HepG2 (cell line): Measurements from ENCODE around the gene KANK3. TPM values are rescaled to one million over a fixed set of nuclear protein-coding genes. Genes with fewer than 3 reads are reported as not detected.
A peak's percentile ranks its signal among the peaks of the same experiment; 100 is the strongest.

Source experiments
- ATF1 ChIP-seq: IDR thresholded peaks from 2 replicates; pipeline ENCODE4 v1.6.1; 2016; ENCODE audit warnings: mild to moderate bottlenecking, control low read depth
- CBX5 ChIP-seq: sonication (generic); formaldehyde crosslinking; IDR thresholded peaks from 2 replicates; pipeline ENCODE4 v1.4.0; 2020; ENCODE audit warnings: missing genetic modification reagents, borderline replicate concordance
- HNRNPUL1 ChIP-seq: fragments of 200-400 bp; formaldehyde crosslinking; IDR thresholded peaks from 2 replicates; pipeline ENCODE4 v1.6.1; 2017; ENCODE audit warnings: low read depth, mild to moderate bottlenecking, low read length, moderate library complexity
- JUND ChIP-seq: sonication (generic); formaldehyde crosslinking; IDR thresholded peaks from 2 replicates; pipeline ENCODE4 v1.8.0; 2022; ENCODE audit warnings: mild to moderate bottlenecking, missing genetic modification reagents
- KDM1A ChIP-seq: IDR thresholded peaks from 2 replicates; pipeline ENCODE4 v1.6.1; 2016; ENCODE audit warnings: missing compliant biosample characterization
- NBN ChIP-seq: fragments of 450-650 bp; conservative IDR thresholded peaks from 2 replicates; pipeline ENCODE4 v1.6.1; 2017
- SMAD1 ChIP-seq: sonication (generic); formaldehyde crosslinking; IDR thresholded peaks from 2 replicates; pipeline ENCODE4 v1.4.0; 2020; ENCODE audit warnings: missing genetic modification reagents, low read depth, mild to moderate bottlenecking, borderline replicate concordance
- SOX5 ChIP-seq: IDR thresholded peaks from 2 replicates; pipeline ENCODE4 v1.6.1; 2016; ENCODE audit warnings: borderline replicate concordance
- TCF12 ChIP-seq, 2 experiments: fragments of 450-650 bp in 1 of 2; sonication (generic) in 1 of 2; formaldehyde crosslinking in 1 of 2; IDR thresholded peaks; 2 replicates each; pipeline versions ENCODE4 v1.6.1 to v1.8.0; 2017 to 2022; ENCODE audit warnings: antibody characterized with exemption in 1 of 2, mild to moderate bottlenecking in 1 of 2, missing genetic modification reagents in 1 of 2, moderate library complexity in 1 of 2
- ZMYM2 ChIP-seq: sonication (generic); formaldehyde crosslinking; IDR thresholded peaks from 2 replicates; pipeline ENCODE4 v1.8.0; 2022; ENCODE audit warnings: mild to moderate bottlenecking, missing genetic modification reagents
- ZNF230 ChIP-seq: sonication (generic); formaldehyde crosslinking; IDR thresholded peaks from 2 replicates; pipeline ENCODE4 v1.4.0; 2020; ENCODE audit warnings: mild to moderate bottlenecking, missing genetic modification reagents
- ZNF354B ChIP-seq: sonication (generic); formaldehyde crosslinking; IDR thresholded peaks from 2 replicates; pipeline ENCODE4 v1.8.0; 2022; ENCODE audit warnings: mild to moderate bottlenecking, missing genetic modification reagents
- polyA plus RNA-seq, 8 experiments: library from polyadenylated mRNA; depleted of rRNA in 3 of 8; stranded (reverse) in 7 of 8; unstranded in 1 of 8; fragments of >200 nt; fragmentation: Illumina TruSeq in 4 of 8; extraction: Trizol in 4 of 8; gene quantifications; 2 replicates each; pipeline versions ENCODE4 v1.2.1 to v1.2.3, GENCODE V29; 2011 to 2016; ENCODE audit warnings: low read depth in 4 of 8, missing spikeins in 1 of 8, mixed read lengths in 1 of 8; ENCODE audit not compliant: insufficient read depth in 1 of 8
- total RNA-seq, 5 experiments: library from RNA; depleted of rRNA; stranded (reverse); fragments of >200 nt; fragmentation: Illumina TruSeq; extraction: Trizol; gene quantifications; 2 replicates each; pipeline ENCODE4 v1.2.3, GENCODE V29; 2016; ENCODE audit warnings: low read depth in 1 of 5
- TF ChIP-seq, protein P1 (sequence below): sonication (generic); formaldehyde crosslinking; IDR thresholded peaks from 2 replicates; pipeline ENCODE4 v1.8.1; 2022; ENCODE audit warnings: low read depth, mild to moderate bottlenecking, missing genetic modification reagents
- TF ChIP-seq, protein P2 (sequence below): sonication (generic); formaldehyde crosslinking; IDR thresholded peaks from 2 replicates; pipeline ENCODE4 v1.4.0; 2020; ENCODE audit warnings: missing genetic modification reagents, borderline replicate concordance
- TF ChIP-seq, protein P3 (sequence below): sonication (generic); formaldehyde crosslinking; IDR thresholded peaks from 2 replicates; pipeline ENCODE4 v1.8.1; 2023; ENCODE audit warnings: mild to moderate bottlenecking, missing genetic modification reagents, borderline replicate concordance
- TF ChIP-seq, protein P4 (sequence below): sonication (generic); formaldehyde crosslinking; IDR thresholded peaks from 2 replicates; pipeline ENCODE4 v1.4.0; 2020; ENCODE audit warnings: missing genetic modification reagents

KANK3 gene
- total and polyA plus RNA-seq, 2 of the 13 experiments (the other 11 are each of a cell fraction or from before 2014, with no cell fraction given): 0.15 to 0.20 TPM

DNA sequence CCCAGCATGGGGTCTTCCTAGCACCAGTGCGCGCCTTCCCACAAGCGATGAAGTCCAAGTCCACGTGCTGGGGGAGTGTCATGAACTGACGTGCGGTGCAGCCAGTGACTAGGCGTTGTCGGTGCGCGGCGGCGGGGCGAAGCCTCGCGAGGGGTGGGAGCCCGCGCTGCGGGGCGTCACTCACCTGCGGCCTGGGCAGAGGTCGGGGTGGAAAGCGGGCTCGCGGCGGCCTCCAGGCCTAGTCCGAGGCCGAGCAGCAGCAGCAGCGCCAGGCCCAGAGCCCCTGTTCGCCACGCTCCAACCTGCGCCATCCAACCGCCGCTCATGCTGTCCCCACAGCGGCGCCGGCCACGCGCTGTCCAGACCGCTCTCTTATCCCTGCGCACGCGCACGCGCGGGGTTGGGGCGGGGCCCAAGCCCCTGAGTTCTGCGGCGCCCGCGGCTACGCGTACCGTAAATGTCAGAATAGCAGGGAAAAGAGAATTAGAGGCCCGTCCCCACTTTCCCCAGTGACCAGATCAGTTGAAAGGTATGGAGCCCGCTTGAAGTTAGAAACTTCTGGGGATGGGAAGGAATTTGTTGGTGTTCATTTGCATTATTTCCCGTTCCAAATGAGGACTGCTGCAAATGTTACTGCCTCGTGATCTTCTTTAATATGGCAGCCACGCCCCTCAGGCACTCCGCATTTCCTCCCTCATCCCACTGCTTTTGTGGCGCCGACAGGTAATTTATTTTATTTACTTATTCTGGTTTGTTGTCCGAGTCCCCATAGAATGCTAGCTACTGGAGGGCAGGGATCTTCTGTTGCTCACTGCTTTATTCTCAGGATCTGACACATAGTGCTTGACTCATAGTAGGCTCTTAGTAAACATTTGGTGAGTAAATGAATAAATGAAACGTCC lies 34.8 kb downstream of the KANK3 start, which contains the start of gene CD320 (continued):
- TF ChIP-seq, protein P1, sequence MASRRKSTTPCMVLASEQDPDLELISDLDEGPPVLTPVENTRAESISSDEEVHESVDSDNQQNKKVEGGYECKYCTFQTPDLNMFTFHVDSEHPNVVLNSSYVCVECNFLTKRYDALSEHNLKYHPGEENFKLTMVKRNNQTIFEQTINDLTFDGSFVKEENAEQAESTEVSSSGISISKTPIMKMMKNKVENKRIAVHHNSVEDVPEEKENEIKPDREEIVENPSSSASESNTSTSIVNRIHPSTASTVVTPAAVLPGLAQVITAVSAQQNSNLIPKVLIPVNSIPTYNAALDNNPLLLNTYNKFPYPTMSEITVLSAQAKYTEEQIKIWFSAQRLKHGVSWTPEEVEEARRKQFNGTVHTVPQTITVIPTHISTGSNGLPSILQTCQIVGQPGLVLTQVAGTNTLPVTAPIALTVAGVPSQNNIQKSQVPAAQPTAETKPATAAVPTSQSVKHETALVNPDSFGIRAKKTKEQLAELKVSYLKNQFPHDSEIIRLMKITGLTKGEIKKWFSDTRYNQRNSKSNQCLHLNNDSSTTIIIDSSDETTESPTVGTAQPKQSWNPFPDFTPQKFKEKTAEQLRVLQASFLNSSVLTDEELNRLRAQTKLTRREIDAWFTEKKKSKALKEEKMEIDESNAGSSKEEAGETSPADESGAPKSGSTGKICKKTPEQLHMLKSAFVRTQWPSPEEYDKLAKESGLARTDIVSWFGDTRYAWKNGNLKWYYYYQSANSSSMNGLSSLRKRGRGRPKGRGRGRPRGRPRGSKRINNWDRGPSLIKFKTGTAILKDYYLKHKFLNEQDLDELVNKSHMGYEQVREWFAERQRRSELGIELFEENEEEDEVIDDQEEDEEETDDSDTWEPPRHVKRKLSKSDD (CRISPR knock-in tag): peak; percentile 91; the same call in 1 of the 2 replicates
- TF ChIP-seq JUND (CRISPR knock-in tag): peak; percentile 69; the same call in 1 of the 2 replicates
- TF ChIP-seq, protein P2, sequence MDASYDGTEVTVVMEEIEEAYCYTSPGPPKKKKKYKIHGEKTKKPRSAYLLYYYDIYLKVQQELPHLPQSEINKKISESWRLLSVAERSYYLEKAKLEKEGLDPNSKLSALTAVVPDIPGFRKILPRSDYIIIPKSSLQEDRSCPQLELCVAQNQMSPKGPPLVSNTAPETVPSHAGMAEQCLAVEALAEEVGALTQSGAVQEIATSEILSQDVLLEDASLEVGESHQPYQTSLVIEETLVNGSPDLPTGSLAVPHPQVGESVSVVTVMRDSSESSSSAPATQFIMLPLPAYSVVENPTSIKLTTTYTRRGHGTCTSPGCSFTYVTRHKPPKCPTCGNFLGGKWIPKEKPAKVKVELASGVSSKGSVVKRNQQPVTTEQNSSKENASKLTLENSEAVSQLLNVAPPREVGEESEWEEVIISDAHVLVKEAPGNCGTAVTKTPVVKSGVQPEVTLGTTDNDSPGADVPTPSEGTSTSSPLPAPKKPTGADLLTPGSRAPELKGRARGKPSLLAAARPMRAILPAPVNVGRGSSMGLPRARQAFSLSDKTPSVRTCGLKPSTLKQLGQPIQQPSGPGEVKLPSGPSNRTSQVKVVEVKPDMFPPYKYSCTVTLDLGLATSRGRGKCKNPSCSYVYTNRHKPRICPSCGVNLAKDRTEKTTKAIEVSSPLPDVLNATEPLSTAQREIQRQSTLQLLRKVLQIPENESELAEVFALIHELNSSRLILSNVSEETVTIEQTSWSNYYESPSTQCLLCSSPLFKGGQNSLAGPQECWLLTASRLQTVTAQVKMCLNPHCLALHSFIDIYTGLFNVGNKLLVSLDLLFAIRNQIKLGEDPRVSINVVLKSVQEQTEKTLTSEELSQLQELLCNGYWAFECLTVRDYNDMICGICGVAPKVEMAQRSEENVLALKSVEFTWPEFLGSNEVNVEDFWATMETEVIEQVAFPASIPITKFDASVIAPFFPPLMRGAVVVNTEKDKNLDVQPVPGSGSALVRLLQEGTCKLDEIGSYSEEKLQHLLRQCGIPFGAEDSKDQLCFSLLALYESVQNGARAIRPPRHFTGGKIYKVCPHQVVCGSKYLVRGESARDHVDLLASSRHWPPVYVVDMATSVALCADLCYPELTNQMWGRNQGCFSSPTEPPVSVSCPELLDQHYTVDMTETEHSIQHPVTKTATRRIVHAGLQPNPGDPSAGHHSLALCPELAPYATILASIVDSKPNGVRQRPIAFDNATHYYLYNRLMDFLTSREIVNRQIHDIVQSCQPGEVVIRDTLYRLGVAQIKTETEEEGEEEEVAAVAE: no peak
- TF ChIP-seq ATF1: no peak
- no peak for TF ChIP-seq CBX5
- peak; percentile 87; the same call in 1 of the 2 replicates for TF ChIP-seq ZNF230
- no peak; the same call in 1 of the 2 replicates for TF ChIP-seq SMAD1 (CRISPR knock-in tag)
- TF ChIP-seq KDM1A (CRISPR knock-in tag): no peak
- TF ChIP-seq, protein P3, sequence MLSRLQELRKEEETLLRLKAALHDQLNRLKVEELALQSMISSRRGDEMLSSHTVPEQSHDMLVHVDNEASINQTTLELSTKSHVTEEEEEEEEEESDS (CRISPR knock-in tag): no peak
- peak; percentile 53; the same call in 1 of the 2 replicates for TF ChIP-seq SOX5 (CRISPR knock-in tag)
- TF ChIP-seq ZNF354B: 0 out of 2 replicates have a peak, but pooled peaks have one; percentile 45
- TF ChIP-seq TCF12 (IDR thresholded peaks at IDR 0.05): no peak
- TF ChIP-seq TCF12 (CRISPR knock-in tag; IDR thresholded peaks at IDR 0.05): peak; percentile 63; the same call in 1 of the 2 replicates
- TF ChIP-seq, protein P4, sequence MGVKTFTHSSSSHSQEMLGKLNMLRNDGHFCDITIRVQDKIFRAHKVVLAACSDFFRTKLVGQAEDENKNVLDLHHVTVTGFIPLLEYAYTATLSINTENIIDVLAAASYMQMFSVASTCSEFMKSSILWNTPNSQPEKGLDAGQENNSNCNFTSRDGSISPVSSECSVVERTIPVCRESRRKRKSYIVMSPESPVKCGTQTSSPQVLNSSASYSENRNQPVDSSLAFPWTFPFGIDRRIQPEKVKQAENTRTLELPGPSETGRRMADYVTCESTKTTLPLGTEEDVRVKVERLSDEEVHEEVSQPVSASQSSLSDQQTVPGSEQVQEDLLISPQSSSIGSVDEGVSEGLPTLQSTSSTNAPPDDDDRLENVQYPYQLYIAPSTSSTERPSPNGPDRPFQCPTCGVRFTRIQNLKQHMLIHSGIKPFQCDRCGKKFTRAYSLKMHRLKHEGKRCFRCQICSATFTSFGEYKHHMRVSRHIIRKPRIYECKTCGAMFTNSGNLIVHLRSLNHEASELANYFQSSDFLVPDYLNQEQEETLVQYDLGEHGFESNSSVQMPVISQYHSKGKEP (CRISPR knock-in tag): peak; percentile 75; the same call in 1 of the 2 replicates
- TF ChIP-seq HNRNPUL1: no peak
- no peak for TF ChIP-seq NBN
- TF ChIP-seq ZMYM2 (CRISPR knock-in tag): 0 out of 2 replicates have a peak, but pooled peaks have one; percentile 60
